GM12872 (cell line): ENCODE results near the gene EIF4G2.

Experiments used
- CTCF ChIP-seq: IDR thresholded peaks from 3 replicates; pipeline ENCODE4 v1.5.1; 2011; ENCODE audit warnings: low read depth, mild to moderate bottlenecking, low read length, moderate library complexity; ENCODE audit not compliant: insufficient read depth

The EIF4G2 gene

DNA sequence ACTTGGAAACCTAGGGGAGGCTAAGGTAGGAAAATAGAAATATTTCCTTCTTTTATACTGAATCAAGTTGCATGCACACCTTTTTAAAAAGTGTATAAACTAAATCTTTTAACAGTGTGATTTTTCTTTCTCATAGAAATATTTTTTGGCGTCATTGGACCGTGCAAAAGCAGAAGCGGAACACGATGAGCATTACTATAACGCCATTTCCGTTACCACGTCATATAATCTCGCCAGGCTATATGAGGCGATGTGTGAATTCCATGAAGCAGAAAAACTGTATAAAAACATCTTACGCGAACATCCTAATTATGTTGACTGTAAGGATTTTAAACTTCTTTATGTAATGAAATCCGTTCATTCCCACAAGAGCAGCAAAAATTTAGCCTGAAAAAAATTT, 44.3 kb downstream of the EIF4G2 start:
- no peak for TF ChIP-seq CTCF

DNA sequence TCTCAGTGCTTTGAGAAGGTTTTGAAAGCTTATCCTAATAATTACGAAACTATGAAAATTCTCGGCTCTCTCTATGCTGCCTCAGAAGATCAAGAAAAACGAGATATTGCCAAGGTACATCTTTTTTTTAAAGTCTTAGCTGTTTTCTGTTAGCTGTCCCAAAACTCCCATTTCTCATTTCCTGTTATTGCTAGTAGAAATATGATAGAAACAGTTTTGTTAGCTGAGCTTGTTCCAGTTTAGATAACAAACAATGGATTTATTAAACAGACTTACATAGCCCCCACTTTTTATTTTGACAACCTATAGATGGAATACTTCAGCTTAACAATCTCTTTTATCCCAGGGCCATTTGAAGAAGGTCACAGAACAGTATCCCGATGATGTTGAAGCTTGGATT, 45.0 kb downstream of the EIF4G2 start:
- TF ChIP-seq CTCF = no peak

DNA sequence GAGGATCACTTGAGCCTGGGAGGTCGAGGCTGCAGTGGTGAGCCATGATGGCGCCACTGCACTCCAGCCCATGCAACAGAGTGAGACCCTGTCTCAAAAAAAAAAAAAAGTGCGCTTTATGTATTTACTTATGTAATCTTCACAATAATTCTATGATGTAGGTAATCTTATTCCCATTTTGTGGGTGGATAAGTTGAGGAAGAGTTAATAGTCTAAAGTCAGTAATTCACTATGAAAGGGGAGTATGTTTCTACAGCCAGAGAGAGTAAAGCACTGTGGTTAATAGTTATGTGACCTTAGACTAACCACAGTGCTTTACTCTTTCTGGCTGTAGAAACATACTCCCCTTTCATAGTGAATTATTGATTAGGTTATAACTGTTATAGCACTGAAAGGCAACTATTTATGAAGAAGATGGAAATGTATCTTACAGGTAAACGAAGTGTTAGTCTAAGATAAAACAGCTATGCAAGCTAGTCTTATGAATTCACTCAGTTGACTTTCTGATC, 45.8 kb downstream of the EIF4G2 start:
- no peak for TF ChIP-seq CTCF

- no peak for TF ChIP-seq CTCF
Measured at GRCh38 chr11:10762185-10762584, 46.5 kb downstream of the EIF4G2 start.

GRCh38 chr11:10761085-10761698, 47.5 kb downstream of the EIF4G2 start:
- TF ChIP-seq CTCF = no peak

GRCh38 chr11:10758957-10759356, 49.8 kb downstream of the EIF4G2 start:
- TF ChIP-seq CTCF = peak; percentile 28; the same call in 1 of the 3 replicates

- TF ChIP-seq CTCF = no peak
Measured at GRCh38 chr11:10752486-10752885, 56.2 kb downstream of the EIF4G2 start.
